Mesothelial cell of epicardium (in vitro differentiated cells): Measurements from ENCODE around the gene SLC43A3. TPM values are rescaled to one million over a fixed set of nuclear protein-coding genes. Genes with fewer than 3 reads are reported as not detected.
"Not testable (repeated sequence)": the region's sequence is repeated elsewhere in the genome, so short reads cannot be mapped to it uniquely, and the experiment has no call there.

ENCODE experiments used
- DNase-seq, 2 experiments: peaks; one replicate each; pipeline ENCODE4 v3.0.0; 2021; ENCODE audit warnings: low spot score in 2 of 2; ENCODE audit not compliant: unreplicated experiment in 2 of 2
- H3K27ac Mint-ChIP-seq: 2 replicates; pipeline ENCODE4 v1.8.0; 2021; ENCODE audit warnings: mixed read lengths
- H3K27me3 Mint-ChIP-seq: 2 replicates; pipeline ENCODE4 v1.8.0; 2021; ENCODE audit warnings: low read depth, mixed read lengths
- H3K36me3 Mint-ChIP-seq: 2 replicates; pipeline ENCODE4 v1.8.0; 2021; ENCODE audit warnings: mixed read lengths
- H3K4me1 Mint-ChIP-seq: 2 replicates; pipeline ENCODE4 v1.8.0; 2021; ENCODE audit warnings: mixed read lengths
- H3K4me3 Mint-ChIP-seq: 2 replicates; pipeline ENCODE4 v1.8.0; 2021; ENCODE audit warnings: mild to moderate bottlenecking, moderate library complexity, mixed read lengths
- H3K9me3 Mint-ChIP-seq: 2 replicates; pipeline ENCODE4 v1.8.0; 2021; ENCODE audit warnings: mixed read lengths
- total RNA-seq: library from RNA; stranded (reverse); gene quantifications from 3 replicates; pipeline ENCODE4 v1.2.1, GENCODE V29; 2021
- TF ChIP-seq, protein P1 (sequence below): fragments of 200-600 bp; sonication (generic); IDR thresholded peaks from one replicate; pipeline ENCODE4 v1.5.0; 2021; ENCODE audit warnings: antibody characterized with exemption; ENCODE audit not compliant: unreplicated experiment

The SLC43A3 gene
- total RNA-seq, 1 donor from 2014 or later = 11.8 TPM

- no peaks in the 10 kb centered on the region for H3K9me3 Mint-ChIP-seq
- H3K4me1 Mint-ChIP-seq = no peaks in the 10 kb centered on the region
Observed at GRCh38 chr11:57368106-57368844, 58.6 kb downstream of the SLC43A3 start.

DNA sequence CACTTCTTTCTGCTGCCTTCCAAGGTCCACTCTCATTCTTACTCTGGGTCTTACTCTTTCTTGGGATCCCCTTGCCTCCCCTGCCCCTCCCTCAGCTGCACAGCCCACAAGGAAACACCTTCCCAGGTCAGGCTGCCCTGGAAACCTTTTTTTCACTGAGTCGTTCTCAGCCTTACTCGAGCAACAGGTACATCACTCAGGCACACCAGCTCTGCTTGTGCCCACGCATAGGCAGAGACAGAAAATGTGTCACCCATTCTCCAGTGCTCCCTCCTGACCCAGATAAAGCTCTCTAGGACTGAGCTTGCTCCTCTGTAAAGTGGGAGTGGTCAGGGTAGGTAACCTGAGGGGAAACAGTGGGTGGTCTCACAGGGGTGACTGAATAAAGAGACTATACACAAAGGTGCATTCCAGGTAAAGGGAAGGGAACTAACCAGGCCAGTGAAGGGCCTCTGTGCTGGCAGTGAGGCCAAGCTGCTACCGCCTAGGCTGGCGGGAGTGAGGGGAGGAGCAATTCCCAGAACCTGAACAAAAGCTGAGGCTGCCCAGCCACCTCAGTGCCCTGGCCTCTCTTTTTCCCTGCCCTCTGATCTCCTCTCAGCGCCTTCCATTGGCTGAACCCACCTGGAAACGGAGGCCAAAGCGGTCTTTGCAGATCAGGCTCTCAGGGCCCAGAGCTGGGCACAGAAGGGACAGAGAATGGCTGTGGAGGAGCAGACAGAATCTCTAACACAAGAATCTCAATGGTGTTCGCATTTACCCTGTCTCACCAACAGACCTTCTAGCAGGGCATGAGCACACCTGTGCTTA lies 61.9 kb downstream of the SLC43A3 start:
- no peaks in the 10 kb centered on the region for H3K36me3 Mint-ChIP-seq
- H3K4me1 Mint-ChIP-seq = no peaks in the 10 kb centered on the region
- H3K4me3 Mint-ChIP-seq = no peak overlapping the region
- H3K9me3 Mint-ChIP-seq = no peaks in the 10 kb centered on the region
- TF ChIP-seq, protein P1, sequence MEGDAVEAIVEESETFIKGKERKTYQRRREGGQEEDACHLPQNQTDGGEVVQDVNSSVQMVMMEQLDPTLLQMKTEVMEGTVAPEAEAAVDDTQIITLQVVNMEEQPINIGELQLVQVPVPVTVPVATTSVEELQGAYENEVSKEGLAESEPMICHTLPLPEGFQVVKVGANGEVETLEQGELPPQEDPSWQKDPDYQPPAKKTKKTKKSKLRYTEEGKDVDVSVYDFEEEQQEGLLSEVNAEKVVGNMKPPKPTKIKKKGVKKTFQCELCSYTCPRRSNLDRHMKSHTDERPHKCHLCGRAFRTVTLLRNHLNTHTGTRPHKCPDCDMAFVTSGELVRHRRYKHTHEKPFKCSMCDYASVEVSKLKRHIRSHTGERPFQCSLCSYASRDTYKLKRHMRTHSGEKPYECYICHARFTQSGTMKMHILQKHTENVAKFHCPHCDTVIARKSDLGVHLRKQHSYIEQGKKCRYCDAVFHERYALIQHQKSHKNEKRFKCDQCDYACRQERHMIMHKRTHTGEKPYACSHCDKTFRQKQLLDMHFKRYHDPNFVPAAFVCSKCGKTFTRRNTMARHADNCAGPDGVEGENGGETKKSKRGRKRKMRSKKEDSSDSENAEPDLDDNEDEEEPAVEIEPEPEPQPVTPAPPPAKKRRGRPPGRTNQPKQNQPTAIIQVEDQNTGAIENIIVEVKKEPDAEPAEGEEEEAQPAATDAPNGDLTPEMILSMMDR = no peak
- H3K27ac Mint-ChIP-seq = no peak overlapping the region
- H3K27me3 Mint-ChIP-seq = peaks cover 22% of the 10 kb centered on the region
- DNase-seq = no peak

More at GRCh38 chr11:57368106-57368844, 58.6 kb downstream of the SLC43A3 start:
- no peak overlapping the region for H3K27ac Mint-ChIP-seq
- no peak overlapping the region for H3K4me3 Mint-ChIP-seq
- no peaks in the 10 kb centered on the region for H3K36me3 Mint-ChIP-seq
- peaks cover 20% of the 10 kb centered on the region for H3K27me3 Mint-ChIP-seq
- TF ChIP-seq, protein P1 = no peak
- no peak for DNase-seq

GRCh38 chr11:57363131-57364080 lies 63.5 kb downstream of the SLC43A3 start:
- no peaks in the 10 kb centered on the region for H3K36me3 Mint-ChIP-seq
- TF ChIP-seq, protein P1 = no peak
- H3K27me3 Mint-ChIP-seq = peaks cover 22% of the 10 kb centered on the region
- H3K4me3 Mint-ChIP-seq = no peak overlapping the region
- DNase-seq = no peak
- H3K9me3 Mint-ChIP-seq = no peaks in the 10 kb centered on the region
- peaks cover 3% of the 10 kb centered on the region for H3K4me1 Mint-ChIP-seq
- H3K27ac Mint-ChIP-seq = no peak overlapping the region

DNA sequence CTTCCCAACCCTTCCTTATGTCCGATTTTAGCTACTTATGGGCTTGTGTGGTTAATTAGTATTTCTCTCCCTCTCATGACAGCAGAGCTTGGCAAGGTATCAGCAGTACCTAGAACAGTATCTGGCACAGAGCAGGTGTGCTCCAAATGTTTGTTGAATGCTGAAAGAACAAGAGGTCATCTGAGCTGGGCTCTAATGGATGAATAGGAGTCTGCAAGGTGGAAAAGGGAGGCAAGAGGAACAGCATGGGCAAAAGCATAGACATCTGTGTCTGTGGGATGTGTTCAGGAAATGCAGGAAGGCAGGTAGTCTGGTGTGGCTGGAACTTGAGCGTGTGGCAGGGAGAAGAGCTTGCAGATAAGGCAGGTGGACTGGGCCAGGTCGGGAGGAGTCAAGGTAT lies 65.0 kb downstream of the SLC43A3 start:
- DNase-seq = no peak
- H3K4me3 Mint-ChIP-seq = no peak overlapping the region
- no peaks in the 10 kb centered on the region for H3K9me3 Mint-ChIP-seq
- H3K27ac Mint-ChIP-seq = no peak overlapping the region
- peaks cover 3% of the 10 kb centered on the region for H3K4me1 Mint-ChIP-seq
- H3K27me3 Mint-ChIP-seq = peaks cover 22% of the 10 kb centered on the region
- TF ChIP-seq, protein P1 = no peak
- no peaks in the 10 kb centered on the region for H3K36me3 Mint-ChIP-seq

DNA sequence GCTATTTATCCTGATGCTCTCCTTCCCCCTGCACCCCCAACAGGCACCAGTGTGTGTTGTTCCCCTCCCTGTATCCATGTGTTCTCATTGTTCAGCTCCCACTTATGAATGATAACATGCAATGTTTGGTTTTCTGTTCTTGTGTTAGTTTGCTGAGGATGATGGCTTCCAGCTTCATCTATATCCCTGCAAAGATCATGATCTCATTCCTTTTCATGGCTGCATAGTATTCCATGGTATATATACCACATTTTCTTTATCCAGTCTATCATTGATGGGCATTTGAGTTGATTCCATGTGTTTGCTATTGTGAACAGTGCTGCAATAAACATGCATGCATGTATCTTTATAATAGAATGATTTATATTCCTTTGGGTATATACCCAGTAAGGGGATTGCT lies 65.5 kb downstream of the SLC43A3 start:
- not testable (repeated sequence) for H3K9me3 Mint-ChIP-seq, H3K4me1 Mint-ChIP-seq, DNase-seq, H3K36me3 Mint-ChIP-seq, H3K4me3 Mint-ChIP-seq, H3K27ac Mint-ChIP-seq
- H3K27me3 Mint-ChIP-seq = peaks cover 19% of the 10 kb centered on the region
